ENCODE measurements around the gene TMEM245. TPM values are rescaled to one million over a fixed set of nuclear protein-coding genes. Genes with fewer than 3 reads are reported as not detected.

Gene TMEM245
- total and polyA plus RNA-seq, 2 donors (not counting 1 experiment from before 2014, with no cell fraction given): 48.2 to 48.8 TPM

- Histone ChIP-seq H3K4me2 (ENCODE audit: extremely low read depth, insufficient read depth, low read length) (no peak overlapping the region), H3K9me3 (ENCODE audit: control insufficient read depth, insufficient read depth, low read depth, low read length) (no peaks in the 10 kb centered on the region), H3K36me3 (ENCODE audit: control insufficient read depth, insufficient read depth, low read length) (no peaks in the 10 kb centered on the region), H3K4me3 (replicated peaks in 1 of 4; ENCODE audit: control extremely low read depth in 1 of 4, insufficient read depth in 1 of 4, low read depth in 3 of 4, low read length in 4 of 4) (no peak overlapping the region), H3K27ac (ENCODE audit: insufficient read depth, low read length) (no peak overlapping the region), H3K4me1 (ENCODE audit: control insufficient read depth, extremely low read depth, insufficient read depth, low read length) (peaks cover 12% of the 10 kb centered on the region), H3K79me2 (ENCODE audit: control insufficient read depth, insufficient read depth, low read length) (peaks cover 91% of the 10 kb centered on the region), H3K9ac (ENCODE audit: insufficient read depth, low read length) (no peak overlapping the region), H4K20me1 (ENCODE audit: control insufficient read depth, extremely low read depth, insufficient read depth, low read length) (no peaks in the 10 kb centered on the region), H2AFZ (ENCODE audit: low read length) (no peak overlapping the region), H3K27me3 (ENCODE audit: control insufficient read depth, insufficient read depth, low read length) (no peaks in the 10 kb centered on the region)
- DNase-seq (ENCODE audit: low read depth in 2 of 2): no peak
- no peak for TF ChIP-seq CTCF (conservative IDR thresholded peaks at IDR 0.05 in 1 of 2, IDR thresholded peaks at IDR 0.05 in 1 of 2; ENCODE audit: low read depth in 1 of 2, low read length in 2 of 2)
- no peak for TF ChIP-seq EZH2 (IDR thresholded peaks at IDR 0.05; ENCODE audit: low read length, missing control alignments)
Observed at GRCh38 chr9:109113254-109113653, 6.5 kb downstream of the TMEM245 start.

- Histone ChIP-seq H3K79me2 (ENCODE audit: control insufficient read depth, insufficient read depth, low read length) (peaks cover 79% of the 10 kb centered on the region), H2AFZ (ENCODE audit: low read length) (no peak overlapping the region), H3K36me3 (ENCODE audit: control insufficient read depth, insufficient read depth, low read length) (no peaks in the 10 kb centered on the region), H3K4me1 (ENCODE audit: control insufficient read depth, extremely low read depth, insufficient read depth, low read length) (peaks cover 18% of the 10 kb centered on the region), H3K27me3 (ENCODE audit: control insufficient read depth, insufficient read depth, low read length) (no peaks in the 10 kb centered on the region), H3K27ac (ENCODE audit: insufficient read depth, low read length) (peak overlapping the region; percentile 62), H3K9ac (ENCODE audit: insufficient read depth, low read length) (no peak overlapping the region), H4K20me1 (ENCODE audit: control insufficient read depth, extremely low read depth, insufficient read depth, low read length) (no peaks in the 10 kb centered on the region), H3K9me3 (ENCODE audit: control insufficient read depth, insufficient read depth, low read depth, low read length) (no peaks in the 10 kb centered on the region), H3K4me3 (replicated peaks in 1 of 4; ENCODE audit: control extremely low read depth in 1 of 4, insufficient read depth in 1 of 4, low read depth in 3 of 4, low read length in 4 of 4) (peak overlapping the region in 3 of 4 experiments; percentile 25 to 32 (median 27)), H3K4me2 (ENCODE audit: extremely low read depth, insufficient read depth, low read length) (peak overlapping the region; percentile 77)
- DNase-seq (ENCODE audit: low read depth in 2 of 2): peak; percentile 80 to 84
- no peak for TF ChIP-seq EZH2 (IDR thresholded peaks at IDR 0.05; ENCODE audit: low read length, missing control alignments)
- TF ChIP-seq CTCF (conservative IDR thresholded peaks at IDR 0.05 in 1 of 2, IDR thresholded peaks at IDR 0.05 in 1 of 2; ENCODE audit: low read depth in 1 of 2, low read length in 2 of 2): no peak
Observed at GRCh38 chr9:109110329-109111021, 9.3 kb downstream of the TMEM245 start.

- no peaks in the 10 kb centered on the region for H3K36me3 ChIP-seq (ENCODE audit: control insufficient read depth, insufficient read depth, low read length)
- H3K4me2 ChIP-seq (ENCODE audit: extremely low read depth, insufficient read depth, low read length): peak overlapping the region; percentile 77
- peaks cover 18% of the 10 kb centered on the region for H3K4me1 ChIP-seq (ENCODE audit: control insufficient read depth, extremely low read depth, insufficient read depth, low read length)
- peak overlapping the region in 1 of 4 experiments; percentile 7 for H3K4me3 ChIP-seq (replicated peaks in 1 of 4; ENCODE audit: control extremely low read depth in 1 of 4, insufficient read depth in 1 of 4, low read depth in 3 of 4, low read length in 4 of 4)
- H3K9ac ChIP-seq (ENCODE audit: insufficient read depth, low read length): no peak overlapping the region
- peak overlapping the region; percentile 62 for H3K27ac ChIP-seq (ENCODE audit: insufficient read depth, low read length)
- no peaks in the 10 kb centered on the region for H3K9me3 ChIP-seq (ENCODE audit: control insufficient read depth, insufficient read depth, low read depth, low read length)
- DNase-seq (ENCODE audit: low read depth in 2 of 2): peak in 1 of 2 donors; percentile 49
- no peak overlapping the region for H2AFZ ChIP-seq (ENCODE audit: low read length)
- no peak for TF ChIP-seq CTCF (conservative IDR thresholded peaks at IDR 0.05 in 1 of 2, IDR thresholded peaks at IDR 0.05 in 1 of 2; ENCODE audit: low read depth in 1 of 2, low read length in 2 of 2)
- no peak for TF ChIP-seq EZH2 (IDR thresholded peaks at IDR 0.05; ENCODE audit: low read length, missing control alignments)
- no peaks in the 10 kb centered on the region for H4K20me1 ChIP-seq (ENCODE audit: control insufficient read depth, extremely low read depth, insufficient read depth, low read length)
- H3K79me2 ChIP-seq (ENCODE audit: control insufficient read depth, insufficient read depth, low read length): peaks cover 80% of the 10 kb centered on the region
- no peaks in the 10 kb centered on the region for H3K27me3 ChIP-seq (ENCODE audit: control insufficient read depth, insufficient read depth, low read length)
Observed at GRCh38 chr9:109109967-109110328, 9.8 kb downstream of the TMEM245 start.
